ENCODE results near the gene TEX12.
"Not testable (repeated sequence)": the region's sequence is repeated elsewhere in the genome, so short reads cannot be mapped to it uniquely, and the experiment has no call there.

The TEX12 gene

DNA sequence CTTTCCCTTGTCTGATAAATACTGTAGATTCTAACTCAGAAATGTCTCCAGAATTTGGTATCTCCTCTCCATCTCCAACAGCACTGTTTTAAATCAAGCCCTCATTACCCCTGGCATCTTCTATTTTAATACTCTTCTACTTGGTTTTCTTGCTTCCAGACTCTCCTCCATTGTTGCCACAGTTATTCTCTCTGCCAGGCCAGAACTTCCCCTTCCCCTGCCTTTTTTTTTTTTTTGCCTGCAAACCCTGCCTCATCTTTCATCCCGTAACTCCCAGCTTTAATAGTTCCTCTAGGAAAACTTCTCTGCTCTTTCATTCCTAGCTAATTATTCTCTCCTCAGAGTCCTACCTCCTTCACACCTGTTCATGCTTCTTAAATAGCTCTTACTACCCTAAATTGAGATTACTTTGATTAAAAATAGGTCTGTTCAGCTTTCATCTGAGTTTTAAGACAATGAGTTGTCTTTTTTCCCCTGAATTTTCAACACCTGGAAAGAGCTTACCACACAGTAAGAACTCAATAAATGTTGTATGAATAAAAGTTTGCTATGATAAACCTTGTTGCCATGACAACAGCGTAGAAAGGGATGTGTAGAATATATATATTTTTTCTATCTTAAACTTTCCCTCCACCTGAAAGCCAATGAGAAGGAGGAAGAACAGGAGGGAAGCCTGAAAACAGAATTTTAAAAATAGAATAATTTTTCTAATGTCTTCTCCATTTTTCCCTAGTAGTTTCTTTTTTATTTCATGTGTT, 6.9 kb upstream of the TEX12 start:
- TF ChIP-seq, protein P1, sequence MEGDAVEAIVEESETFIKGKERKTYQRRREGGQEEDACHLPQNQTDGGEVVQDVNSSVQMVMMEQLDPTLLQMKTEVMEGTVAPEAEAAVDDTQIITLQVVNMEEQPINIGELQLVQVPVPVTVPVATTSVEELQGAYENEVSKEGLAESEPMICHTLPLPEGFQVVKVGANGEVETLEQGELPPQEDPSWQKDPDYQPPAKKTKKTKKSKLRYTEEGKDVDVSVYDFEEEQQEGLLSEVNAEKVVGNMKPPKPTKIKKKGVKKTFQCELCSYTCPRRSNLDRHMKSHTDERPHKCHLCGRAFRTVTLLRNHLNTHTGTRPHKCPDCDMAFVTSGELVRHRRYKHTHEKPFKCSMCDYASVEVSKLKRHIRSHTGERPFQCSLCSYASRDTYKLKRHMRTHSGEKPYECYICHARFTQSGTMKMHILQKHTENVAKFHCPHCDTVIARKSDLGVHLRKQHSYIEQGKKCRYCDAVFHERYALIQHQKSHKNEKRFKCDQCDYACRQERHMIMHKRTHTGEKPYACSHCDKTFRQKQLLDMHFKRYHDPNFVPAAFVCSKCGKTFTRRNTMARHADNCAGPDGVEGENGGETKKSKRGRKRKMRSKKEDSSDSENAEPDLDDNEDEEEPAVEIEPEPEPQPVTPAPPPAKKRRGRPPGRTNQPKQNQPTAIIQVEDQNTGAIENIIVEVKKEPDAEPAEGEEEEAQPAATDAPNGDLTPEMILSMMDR (IDR thresholded peaks at IDR 0.05; ENCODE audit: poor library complexity, severe bottlenecking), result no peak
- H3K36me3 ChIP-seq (ENCODE audit: low read depth), result peaks cover 64% of the 10 kb centered on the region
- H3K27me3 ChIP-seq (ENCODE audit: insufficient read depth, poor library complexity, severe bottlenecking), result no peaks in the 10 kb centered on the region
- DNase-seq (ENCODE audit: low spot score) (no peak), ATAC-seq (ENCODE audit: low read depth) (no peak)
- peak overlapping the region; percentile 11 for H3K4me3 ChIP-seq (ENCODE audit: severe bottlenecking)
- peak overlapping the region; percentile 91 for H3K27ac ChIP-seq (ENCODE audit: poor library complexity, severe bottlenecking)
- H3K4me1 ChIP-seq (ENCODE audit: insufficient read depth, poor library complexity, severe bottlenecking), result peaks cover 67% of the 10 kb centered on the region
- no peaks in the 10 kb centered on the region for H3K9me3 ChIP-seq (ENCODE audit: severe bottlenecking)

DNA sequence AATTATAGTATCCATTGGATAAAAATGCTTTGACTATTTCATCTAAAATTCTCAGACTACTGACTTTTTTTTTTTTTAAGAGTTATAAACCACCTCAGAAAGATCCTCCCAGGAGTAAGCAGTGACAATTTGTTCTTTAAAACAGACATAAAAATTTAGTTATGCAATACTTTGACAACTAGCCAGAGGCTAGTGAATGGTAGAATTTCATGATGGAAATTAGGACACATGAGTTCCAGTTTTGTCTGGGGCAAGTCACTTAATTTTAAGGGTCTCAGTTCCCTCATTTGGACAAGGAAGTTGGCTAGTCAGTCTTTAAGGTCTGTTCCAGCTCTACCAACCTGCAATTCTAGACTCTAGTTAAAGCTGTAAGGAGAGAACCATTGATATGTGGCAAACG, 6.2 kb upstream of the TEX12 start:
- ATAC-seq (ENCODE audit: low read depth), result no peak

DNA sequence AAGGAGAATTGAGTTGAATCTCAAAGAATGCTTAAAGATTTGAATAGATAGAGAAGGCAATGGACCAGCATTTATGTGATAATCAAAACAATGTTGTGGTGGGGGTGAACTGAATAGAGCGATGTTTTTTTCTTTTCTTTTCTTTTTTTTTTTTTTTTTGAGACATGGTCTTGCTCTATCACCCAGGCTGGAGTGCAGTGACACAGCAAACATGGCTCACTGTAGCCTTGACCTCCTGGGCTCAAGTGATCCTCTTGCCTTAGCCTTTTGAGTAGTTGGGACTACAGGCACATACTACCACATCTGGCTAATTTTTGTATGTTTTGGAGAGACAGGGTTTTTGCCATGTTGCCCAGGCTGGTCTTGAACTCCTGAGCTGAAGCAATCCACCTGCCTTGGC, 5.0 kb upstream of the TEX12 start:
- Histone ChIP-seq H3K4me3 (ENCODE audit: severe bottlenecking) (peak overlapping the region; percentile 42), H3K36me3 (ENCODE audit: low read depth) (peaks cover 47% of the 10 kb centered on the region), H3K4me1 (ENCODE audit: insufficient read depth, poor library complexity, severe bottlenecking) (peaks cover 69% of the 10 kb centered on the region), H3K27ac (ENCODE audit: poor library complexity, severe bottlenecking) (peak overlapping the region; percentile 91)
- not testable (repeated sequence) for DNase-seq (ENCODE audit: low spot score); H3K9me3 ChIP-seq (ENCODE audit: severe bottlenecking); H3K27me3 ChIP-seq (ENCODE audit: insufficient read depth, poor library complexity, severe bottlenecking); ATAC-seq (ENCODE audit: low read depth)

More for the DNA sequence above, 6.2 kb upstream of the TEX12 start:
- DNase-seq (ENCODE audit: low spot score), result no peak
- TF ChIP-seq, protein P1 (IDR thresholded peaks at IDR 0.05; ENCODE audit: poor library complexity, severe bottlenecking), result no peak
- Histone ChIP-seq H3K27ac (ENCODE audit: poor library complexity, severe bottlenecking) (peak overlapping the region; percentile 91), H3K9me3 (ENCODE audit: severe bottlenecking) (no peaks in the 10 kb centered on the region), H3K4me3 (ENCODE audit: severe bottlenecking) (peak overlapping the region; percentile 11), H3K4me1 (ENCODE audit: insufficient read depth, poor library complexity, severe bottlenecking) (peaks cover 71% of the 10 kb centered on the region), H3K27me3 (ENCODE audit: insufficient read depth, poor library complexity, severe bottlenecking) (no peaks in the 10 kb centered on the region), H3K36me3 (ENCODE audit: low read depth) (peaks cover 57% of the 10 kb centered on the region)

DNA sequence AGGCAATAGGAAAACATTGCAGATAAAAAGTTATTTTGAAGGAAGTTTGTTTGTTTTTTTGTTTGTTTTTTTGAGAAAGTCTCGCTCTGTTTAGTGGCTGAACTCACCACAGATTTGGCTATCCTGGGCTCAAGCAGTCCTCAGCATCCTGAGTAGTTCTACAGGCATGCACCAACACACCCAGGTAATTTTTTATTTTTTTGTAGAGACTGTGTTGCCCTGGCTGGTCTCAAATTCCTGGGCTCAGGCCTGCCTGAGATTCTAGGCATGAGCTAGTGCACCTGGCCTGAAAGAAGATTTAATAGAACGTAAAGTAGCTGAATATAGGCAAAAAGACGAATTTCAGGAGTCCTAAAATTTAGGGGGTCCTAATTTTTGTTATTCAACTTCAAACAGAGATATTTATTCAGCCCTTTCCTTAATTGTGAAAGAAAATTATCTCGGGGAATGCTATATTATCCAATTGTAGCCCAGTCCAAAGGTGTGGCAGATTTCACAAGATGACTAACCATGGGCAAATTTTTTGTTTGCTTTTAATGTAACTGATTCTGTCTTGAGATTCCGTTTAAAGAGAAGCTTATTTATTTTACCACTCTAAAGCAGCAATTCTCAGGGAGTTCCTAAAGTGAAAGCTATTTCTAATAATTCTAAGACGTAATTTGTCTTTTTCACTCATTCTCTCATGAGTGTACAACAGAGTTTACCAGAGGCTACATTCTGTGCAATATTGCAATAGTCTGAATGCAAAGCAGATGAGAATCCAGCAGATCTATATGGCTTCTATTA, 4.2 kb upstream of the TEX12 start:
- ATAC-seq (ENCODE audit: low read depth) (peak; percentile 78), DNase-seq (ENCODE audit: low spot score) (peak; percentile 67)
- peaks cover 64% of the 10 kb centered on the region for H3K4me1 ChIP-seq (ENCODE audit: insufficient read depth, poor library complexity, severe bottlenecking)
- no peaks in the 10 kb centered on the region for H3K9me3 ChIP-seq (ENCODE audit: severe bottlenecking)
- H3K4me3 ChIP-seq (ENCODE audit: severe bottlenecking), result peak overlapping the region; percentile 42
- peaks cover 42% of the 10 kb centered on the region for H3K36me3 ChIP-seq (ENCODE audit: low read depth)
- no peaks in the 10 kb centered on the region for H3K27me3 ChIP-seq (ENCODE audit: insufficient read depth, poor library complexity, severe bottlenecking)
- peak overlapping the region; percentile 91 for H3K27ac ChIP-seq (ENCODE audit: poor library complexity, severe bottlenecking)
- TF ChIP-seq, protein P1 (IDR thresholded peaks at IDR 0.05; ENCODE audit: poor library complexity, severe bottlenecking), result no peak

DNA sequence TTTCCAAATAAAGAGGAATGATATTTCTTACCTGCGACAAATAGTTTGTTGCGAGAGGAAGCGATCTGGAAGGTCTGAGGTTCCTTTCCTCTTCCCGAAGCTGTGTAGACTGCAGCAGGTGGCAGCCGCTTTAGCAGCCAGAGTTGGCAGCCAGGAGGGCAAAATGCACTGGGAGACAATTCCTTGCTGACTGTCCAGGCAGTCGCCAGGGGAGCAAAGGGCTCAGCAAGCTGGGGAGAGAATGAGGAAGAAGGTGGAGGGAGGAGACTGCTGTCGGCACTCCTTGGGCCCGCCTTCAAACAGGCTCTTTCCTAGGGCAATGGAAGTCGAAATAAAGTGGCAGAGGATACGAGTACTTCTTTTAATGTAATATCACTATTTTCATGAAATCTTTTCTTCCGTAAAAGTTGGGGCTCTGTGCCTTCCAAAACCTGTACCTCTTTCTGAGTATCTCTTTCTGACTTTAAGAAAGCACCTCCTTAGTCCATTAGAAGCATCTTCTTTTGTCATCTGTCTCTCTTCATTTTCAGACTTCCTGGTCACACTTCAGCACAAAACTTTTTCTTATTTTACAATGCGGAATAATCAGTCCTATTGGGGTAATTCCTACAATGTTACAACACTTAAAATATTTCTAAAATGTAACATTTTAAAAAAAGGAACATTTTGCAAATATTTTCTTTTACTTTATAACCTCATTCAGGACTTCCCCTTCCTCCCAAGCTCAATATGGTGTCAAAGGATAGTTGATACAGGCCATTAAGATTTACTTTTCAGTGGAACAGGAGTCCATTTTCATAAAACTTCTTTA, 3.1 kb upstream of the TEX12 start, which contains the start of gene IL18:
TSS of gene IL18 (minus strand) at position 220 of the 811 bp plus-strand sequence. CDS start 9,041 bp downstream, outside the sequence.
- Histone ChIP-seq H3K9me3 (ENCODE audit: severe bottlenecking) (no peaks in the 10 kb centered on the region), H3K27me3 (ENCODE audit: insufficient read depth, poor library complexity, severe bottlenecking) (no peaks in the 10 kb centered on the region), H3K4me1 (ENCODE audit: insufficient read depth, poor library complexity, severe bottlenecking) (peaks cover 53% of the 10 kb centered on the region), H3K27ac (ENCODE audit: poor library complexity, severe bottlenecking) (peak within 1 kb of the TSS; percentile 91), H3K4me3 (ENCODE audit: severe bottlenecking) (peak within 1 kb of the TSS; percentile 42), H3K36me3 (ENCODE audit: low read depth) (peaks cover 31% of the 10 kb centered on the region)
- peak; percentile 79 for DNase-seq (ENCODE audit: low spot score)
- ATAC-seq (ENCODE audit: low read depth), result peak; percentile 90
- TF ChIP-seq, protein P1 (IDR thresholded peaks at IDR 0.05; ENCODE audit: poor library complexity, severe bottlenecking), result no peak

Measured in RWPE2 (cell line).